SHP77 treated with DMSO at 0.1 percent for 48 hours (cell line): ENCODE results near the gene WDR74.
"Not testable (repeated sequence)": the region's sequence is repeated elsewhere in the genome, so short reads cannot be mapped to it uniquely, and the experiment has no call there.

Experiments
- DNase-seq: peaks from one replicate; lab custom pipeline; 2025; lab: John Stamatoyannopoulos, UW

The WDR74 gene

DNA sequence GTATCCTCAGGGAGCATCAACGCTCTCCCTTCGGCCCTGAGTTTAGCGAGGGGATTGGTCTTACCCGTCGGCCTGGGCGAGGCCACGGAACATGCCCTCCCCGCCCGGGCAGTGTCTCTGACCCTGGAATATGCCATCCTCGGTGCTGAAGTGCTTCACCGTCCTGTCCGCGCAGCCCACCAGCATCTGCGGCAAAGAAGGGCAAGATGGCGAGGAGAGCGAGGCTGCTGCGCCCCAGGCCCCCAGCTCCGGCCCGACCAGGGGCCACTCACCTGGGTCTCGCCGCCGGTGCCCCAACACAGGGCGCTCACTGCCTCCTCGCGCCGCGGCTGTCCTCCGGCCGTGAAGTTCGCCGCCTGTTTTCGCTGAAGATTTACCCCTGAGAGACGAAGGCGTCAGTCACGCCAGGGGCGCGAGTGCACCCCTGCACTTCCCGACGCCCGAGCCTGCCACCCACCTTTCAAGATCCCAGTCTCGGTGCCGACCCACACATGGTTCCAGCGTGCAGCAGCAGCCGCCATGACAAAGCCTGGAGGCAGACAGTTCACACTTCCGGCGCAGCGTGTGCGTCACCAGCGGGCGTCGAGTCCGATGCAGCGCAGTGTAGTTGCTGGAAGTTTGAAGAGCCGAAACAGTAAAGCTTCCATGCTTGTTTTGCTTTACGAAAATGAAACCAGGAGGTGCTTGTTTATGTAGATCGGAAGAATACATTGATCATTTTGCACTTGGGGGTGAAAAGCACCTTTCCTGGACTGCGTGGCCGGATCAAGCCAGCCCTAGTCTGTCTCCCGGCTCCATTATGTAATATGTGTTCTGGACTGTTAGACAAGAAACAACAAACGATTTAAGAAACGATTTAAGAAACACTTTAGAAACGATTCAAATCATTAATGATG, at the start of gene WDR74:
TSS of gene WDR74 (minus strand) at position 541 of the 896 bp plus-strand sequence. CDS start at position 521, 20 bp downstream.
- peak; percentile 66 for DNase-seq

DNA sequence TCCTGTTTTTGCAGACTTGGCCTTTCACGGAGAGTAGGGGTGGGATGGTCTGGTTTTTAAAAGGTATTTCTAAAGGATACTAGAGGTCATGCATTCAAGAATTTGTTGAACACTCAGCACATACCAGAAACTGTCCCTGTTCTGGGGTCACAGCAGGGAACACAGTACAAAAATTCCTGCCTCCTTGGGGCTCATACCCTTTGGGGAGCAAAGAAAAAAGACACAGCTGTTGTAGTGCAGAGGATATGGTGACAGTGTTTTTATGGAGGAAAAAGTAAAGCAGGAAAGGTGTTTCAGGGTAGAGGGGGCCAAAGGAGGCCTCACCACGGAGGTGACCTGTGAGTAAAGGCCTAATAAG, 49.7 kb upstream of the WDR74 start:
- no peak for DNase-seq

DNA sequence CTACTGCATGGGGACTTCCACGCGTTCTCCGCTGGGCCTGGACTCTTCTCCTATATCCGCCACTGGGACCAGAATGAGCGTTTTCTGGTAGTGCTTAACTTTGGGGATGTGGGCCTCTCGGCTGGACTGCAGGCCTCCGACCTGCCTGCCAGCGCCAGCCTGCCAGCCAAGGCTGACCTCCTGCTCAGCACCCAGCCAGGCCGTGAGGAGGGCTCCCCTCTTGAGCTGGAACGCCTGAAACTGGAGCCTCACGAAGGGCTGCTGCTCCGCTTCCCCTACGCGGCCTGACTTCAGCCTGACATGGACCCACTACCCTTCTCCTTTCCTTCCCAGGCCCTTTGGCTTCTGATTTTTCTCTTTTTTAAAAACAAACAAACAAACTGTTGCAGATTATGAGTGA, 49.0 kb upstream of the WDR74 start:
- no peak for DNase-seq

DNA sequence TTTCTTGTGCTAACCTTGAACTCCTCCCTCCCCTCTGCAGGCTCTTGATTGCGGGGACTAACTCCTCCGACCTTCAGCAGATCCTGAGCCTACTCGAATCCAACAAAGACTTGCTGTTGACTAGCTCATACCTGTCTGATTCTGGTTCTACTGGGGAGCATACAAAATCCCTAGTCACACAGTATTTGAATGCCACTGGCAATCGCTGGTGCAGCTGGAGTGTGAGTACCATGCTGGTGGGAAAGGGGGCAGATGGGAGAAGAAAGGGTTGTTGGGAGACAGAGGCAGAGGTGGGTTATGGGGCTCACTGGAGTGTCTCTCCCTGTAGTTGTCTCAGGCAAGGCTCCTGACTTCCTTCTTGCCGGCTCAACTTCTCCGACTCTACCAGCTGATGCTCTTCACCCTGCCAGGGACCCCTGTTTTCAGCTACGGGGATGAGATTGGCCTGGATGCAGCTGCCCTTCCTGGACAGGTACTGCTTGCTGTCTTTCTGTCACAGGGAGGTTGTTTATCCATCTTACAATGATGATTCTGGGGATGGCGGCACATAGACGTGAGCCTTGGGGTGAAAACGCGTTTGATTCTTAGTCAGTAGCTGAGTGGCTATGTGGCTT, 45.9 kb upstream of the WDR74 start:
- DNase-seq, result no peak

DNA sequence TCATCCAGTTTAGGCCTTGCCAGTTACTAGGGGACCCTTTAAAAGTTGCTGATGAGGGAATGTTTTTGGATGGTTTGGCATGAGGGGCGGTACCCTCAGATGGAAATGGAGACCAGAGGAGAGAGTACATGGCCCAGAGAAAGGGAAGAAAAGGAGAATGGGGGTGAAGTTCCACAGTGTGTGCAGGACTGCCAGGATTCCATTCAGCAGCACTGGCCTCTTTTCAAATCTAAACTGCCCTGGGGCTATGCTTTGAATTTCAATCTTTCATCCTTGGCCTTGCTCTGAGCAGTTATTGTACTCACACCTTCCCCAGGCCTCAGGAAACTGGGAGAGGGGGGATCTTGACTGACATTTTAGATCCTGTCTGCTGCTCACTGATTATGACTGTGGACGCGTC, 44.3 kb upstream of the WDR74 start:
- no peak for DNase-seq

DNA sequence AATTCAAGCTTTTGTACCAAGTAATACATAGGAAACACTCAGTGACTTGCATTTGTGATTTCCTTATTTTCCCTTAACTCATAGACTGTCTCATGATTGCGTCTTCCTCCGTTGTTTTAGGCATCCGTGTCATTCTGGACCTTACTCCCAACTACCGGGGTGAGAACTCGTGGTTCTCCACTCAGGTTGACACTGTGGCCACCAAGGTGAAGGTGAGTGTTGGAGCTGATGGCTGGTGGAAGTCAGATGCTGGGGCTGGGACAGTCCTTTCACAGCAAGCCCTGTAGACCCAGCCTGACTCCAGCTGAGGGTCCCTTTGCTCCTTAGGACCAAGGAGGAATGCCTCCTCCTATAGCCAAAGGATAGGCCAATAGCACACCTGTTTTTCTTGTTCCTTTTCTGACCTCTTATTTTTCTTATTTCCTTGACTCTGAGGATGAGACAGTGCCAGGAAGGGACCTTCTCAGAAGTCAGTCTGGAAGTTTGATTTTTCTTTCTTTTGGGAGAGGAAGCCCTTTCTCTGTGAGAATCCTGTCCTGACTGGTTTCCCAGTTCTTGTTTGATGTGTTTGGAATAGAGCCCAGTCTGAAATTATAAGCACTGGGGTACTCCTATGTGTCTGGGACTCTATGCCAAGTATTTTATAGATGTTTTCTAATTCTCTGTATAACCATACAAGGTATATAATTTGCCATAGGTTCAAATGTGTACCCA, 43.6 kb upstream of the WDR74 start:
- DNase-seq, result no peak

DNA sequence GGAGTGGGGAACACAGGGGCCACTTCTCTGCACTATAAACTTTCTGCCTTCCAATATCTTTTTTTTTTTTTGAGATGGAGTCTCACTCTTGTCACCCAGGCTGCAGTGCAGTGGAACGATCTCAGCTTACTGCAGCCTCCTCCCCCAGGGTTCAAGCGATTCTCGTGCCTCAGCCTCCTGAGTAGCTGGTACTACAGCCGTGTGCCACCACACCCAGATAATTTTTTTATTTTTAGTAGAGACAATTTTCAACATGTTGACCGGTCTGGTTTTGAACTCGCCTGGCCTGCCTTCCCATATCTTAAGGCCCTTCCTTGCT, 43.0 kb upstream of the WDR74 start:
- no peak for DNase-seq

DNA sequence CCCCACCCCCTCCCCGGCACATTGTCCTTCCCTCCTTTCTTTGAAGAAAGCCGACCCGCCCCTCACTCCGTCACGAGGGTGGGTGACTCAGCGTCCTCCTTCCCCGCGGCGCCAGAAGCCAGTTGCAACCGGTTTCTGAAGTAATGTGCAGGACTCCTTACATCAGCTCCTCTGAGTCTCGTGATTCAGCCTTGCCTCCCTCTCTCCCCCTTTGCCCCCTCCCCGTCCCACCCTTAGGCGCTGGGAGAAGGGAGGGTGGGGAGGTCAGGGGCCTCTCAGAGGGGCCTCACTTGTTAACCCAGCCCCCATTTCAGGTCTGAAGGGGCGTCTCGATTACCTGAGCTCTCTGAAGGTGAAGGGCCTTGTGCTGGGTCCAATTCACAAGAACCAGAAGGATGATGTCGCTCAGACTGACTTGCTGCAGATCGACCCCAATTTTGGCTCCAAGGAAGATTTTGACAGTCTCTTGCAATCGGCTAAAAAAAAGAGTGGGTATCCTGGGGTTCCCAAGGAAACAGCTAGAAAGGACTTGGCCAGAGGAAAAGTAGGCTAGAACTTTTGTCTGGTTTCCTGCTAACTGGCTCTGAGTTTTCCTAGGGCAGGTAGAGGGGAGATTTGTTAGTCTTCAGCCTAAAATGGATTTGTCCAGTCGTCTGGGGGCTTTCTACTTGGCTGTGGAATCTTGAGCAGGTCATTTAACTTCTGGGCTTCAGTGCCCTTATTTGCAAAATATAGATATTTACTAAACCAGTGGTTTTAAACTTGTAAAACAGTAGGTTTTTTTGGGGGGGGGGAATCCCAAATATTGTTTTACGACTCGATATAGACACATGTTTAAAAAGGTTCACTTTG, 42.4 kb upstream of the WDR74 start:
- DNase-seq, result peak; percentile 51

DNA sequence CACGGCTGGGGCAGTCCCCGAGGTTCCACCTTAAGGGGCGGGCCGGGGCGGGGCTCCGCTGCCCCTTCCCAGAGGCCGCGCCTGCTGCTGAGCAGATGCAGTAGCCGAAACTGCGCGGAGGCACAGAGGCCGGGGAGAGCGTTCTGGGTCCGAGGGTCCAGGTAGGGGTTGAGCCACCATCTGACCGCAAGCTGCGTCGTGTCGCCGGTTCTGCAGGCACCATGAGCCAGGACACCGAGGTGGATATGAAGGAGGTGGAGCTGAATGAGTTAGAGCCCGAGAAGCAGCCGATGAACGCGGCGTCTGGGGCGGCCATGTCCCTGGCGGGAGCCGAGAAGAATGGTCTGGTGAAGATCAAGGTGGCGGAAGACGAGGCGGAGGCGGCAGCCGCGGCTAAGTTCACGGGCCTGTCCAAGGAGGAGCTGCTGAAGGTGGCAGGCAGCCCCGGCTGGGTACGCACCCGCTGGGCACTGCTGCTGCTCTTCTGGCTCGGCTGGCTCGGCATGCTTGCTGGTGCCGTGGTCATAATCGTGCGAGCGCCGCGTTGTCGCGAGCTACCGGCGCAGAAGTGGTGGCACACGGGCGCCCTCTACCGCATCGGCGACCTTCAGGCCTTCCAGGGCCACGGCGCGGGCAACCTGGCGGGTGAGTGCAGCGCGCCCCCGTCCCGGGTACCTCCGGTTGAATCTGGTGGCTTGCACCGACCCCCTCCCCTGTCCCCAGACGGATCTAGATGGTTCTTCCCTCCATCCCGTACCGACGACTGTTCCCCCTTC, 41.6 kb upstream of the WDR74 start, which contains the start of gene SLC3A2:
TSS of gene SLC3A2 (plus strand) at position 94 of the 776 bp plus-strand sequence. CDS start at position 222, 128 bp downstream.
- DNase-seq, result peak; percentile 51

DNA sequence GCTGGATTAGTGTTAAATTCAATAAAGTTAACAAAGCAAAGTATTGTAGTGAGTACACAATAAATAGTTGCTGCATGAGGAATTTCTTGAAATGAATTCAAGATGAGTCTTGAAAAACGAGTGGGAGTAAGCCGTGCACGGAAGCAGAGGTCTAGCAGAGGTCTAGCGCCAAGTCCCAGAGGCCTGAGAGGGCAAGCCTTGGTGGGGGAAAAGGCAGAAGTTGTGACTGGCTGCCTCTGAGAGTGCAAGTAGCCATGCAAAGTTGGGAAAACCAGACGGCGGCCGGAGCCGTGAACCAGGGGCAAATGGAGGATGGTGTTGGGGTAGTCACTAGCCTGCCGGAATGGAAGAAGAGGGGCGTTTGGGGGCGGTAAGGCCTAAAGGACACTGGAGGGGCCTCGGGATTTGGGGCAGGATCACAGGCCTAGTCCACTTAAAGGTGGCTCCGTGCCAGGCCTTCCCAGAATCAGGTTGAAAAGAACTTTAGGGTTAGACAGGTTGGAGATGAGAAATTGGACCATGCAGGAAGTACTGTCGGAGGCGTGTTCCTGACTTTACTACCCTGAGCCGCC, 40.9 kb upstream of the WDR74 start:
- DNase-seq, result no peak

DNA sequence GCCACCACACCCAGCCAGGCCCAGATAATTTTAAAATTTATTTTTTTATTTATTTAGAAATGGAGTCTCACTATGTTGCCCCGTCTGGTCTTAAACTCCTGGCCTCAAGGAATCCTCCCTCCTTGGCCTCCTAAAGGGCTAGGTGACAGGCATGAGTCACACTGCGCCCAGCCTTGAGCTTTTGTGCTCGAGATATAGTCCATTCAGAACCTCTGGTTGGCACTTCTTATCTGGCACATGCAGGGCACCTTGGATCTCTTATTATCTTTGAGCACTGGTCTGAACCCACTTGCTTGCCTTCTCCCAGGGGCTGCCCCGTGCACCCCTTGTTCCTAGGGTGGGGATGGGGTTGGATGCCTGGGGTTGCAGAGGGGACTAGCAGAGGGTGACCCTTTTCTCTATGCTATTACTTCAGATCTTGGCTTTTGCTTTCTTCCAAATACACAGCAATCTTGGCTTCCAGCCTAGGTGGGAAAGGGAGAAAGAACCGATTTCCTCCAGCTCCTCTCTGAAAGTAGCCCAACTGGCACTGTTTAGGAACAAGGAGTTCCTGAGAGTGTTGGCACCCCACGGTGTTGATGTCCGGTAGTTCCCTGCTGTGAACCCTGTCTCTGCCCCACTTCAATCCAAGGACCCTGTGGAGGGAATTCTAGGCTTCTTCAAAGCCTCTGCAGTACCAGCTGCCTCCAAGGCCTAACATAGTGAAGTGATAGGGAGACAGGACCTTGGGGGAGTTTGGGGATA, 40.0 kb upstream of the WDR74 start:
- DNase-seq, result no peak

DNA sequence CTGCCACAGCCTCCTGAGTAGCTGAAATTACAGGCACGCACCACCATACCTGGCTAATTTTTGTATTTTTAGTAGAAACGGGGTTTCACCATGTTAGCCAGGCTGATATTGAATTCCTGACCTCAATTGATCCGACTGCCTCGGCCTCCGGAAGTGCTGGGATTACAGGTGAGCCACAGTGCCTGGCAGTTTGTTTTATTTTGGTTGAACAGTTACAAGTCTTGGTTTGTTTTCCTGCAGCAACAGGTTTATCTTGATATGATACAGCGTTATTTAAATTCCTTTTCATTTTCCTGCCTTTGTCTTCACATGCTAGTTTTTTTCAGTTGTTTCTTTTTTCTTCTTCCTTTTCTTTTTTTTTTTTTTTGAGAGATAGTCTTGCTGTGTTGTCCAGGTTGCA, 37.3 kb upstream of the WDR74 start:
- no peak for DNase-seq

DNA sequence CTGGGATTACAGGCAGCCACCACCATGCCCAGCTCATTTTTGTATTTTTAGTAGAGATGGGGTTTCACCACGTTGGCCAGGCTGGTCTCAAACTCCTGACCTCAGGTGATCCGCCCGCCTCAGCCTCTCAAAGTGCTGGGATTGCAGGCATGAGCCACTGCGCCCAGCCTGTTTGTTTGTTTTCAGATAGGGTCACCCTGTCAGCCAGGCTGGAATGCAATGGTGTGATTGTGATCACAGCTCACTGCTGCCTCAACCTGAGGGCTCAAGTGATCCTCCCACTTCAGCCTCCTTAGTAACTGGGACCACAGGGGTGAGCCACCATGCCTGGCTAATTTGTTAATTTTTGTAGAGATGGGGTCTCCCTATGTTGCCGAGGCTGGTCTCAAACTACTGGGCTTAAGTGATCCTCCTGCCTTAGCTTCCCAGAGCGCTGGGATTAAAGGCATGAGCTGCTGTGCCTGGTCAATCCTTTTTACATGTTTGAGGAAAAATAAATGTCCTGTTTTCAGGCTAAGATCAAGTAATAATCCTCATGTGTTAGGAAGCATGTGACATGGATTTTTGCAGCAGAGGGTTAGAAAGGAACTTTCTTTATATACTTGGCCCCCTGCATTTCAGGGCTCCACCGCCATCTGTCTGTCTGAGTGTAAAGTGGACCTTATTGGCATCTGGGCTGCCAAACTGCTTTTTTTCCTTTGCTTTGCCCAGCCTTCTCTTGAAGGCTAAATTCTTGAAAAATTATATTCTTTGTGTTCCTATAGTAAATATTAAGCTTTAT, 36.5 kb upstream of the WDR74 start:
- DNase-seq, result no peak

DNA sequence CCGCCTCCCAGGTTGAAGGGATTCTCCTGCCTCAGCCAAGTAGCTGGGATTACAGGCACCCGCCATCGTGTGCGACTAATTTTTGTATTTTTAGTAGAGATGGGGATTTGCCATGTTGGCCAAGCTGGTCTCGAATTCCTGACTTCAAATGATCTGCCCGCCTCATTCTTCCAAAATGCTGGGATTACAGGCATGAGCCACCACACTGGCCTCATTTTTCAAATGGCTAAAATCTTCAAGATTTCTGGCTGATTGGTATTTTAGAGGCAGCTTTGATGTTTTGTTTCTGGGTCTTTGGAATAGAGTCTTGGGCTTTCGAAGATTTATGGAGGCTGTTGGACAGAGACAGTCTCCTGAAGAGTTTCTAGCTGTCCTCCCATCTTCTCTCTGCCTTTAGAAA, 35.5 kb upstream of the WDR74 start:
- no peak for DNase-seq

DNA sequence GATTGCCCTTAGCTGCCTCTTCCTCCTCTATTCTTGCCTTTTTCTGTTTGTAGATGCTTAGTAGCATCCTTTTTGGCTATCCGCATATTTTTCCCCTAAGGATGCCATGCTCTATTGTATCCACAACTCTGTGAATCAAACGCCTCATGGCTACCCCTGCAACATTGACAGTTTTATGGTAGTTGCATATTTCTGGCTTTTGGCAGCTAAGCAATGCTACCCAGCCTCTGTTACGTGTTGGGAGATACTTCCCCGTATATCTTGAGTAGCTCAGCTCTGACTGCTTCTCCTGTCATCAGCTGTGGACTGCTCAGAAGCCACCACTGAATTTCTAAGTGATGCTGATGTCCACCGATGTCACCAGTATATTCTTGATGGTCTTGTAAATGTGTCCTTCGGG, 26.2 kb upstream of the WDR74 start:
- DNase-seq, result no peak

DNA sequence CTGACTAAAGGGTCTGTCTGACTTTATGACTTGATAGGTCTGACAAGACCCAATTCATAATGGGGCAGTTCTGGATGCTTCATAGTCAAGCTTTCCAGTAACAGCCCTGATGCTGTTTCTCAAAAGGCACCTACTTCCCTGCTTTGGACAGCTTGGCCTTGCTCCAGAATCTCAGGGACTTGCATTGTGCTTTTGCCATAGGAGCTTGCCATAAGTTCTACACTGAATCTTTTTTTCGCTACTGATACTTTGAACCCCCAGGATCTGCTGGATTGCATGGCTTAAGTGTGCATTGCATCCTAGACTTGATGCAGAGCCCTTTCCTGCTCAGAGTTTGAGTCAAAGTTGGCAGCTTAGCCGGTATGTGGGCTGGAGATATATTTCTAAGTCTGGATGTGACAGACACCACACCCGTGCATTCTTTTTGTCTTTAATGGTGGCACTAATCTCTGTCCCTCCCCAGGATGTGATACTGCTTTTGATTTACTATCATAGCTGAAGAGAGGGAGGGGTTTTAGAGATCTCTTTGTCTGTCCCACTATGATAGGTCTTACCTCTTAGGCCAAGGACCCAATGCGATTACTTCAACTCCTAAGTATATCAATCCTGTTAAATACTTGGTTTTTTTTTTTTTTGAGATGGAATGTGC, 24.4 kb upstream of the WDR74 start:
- DNase-seq, result no peak

DNA sequence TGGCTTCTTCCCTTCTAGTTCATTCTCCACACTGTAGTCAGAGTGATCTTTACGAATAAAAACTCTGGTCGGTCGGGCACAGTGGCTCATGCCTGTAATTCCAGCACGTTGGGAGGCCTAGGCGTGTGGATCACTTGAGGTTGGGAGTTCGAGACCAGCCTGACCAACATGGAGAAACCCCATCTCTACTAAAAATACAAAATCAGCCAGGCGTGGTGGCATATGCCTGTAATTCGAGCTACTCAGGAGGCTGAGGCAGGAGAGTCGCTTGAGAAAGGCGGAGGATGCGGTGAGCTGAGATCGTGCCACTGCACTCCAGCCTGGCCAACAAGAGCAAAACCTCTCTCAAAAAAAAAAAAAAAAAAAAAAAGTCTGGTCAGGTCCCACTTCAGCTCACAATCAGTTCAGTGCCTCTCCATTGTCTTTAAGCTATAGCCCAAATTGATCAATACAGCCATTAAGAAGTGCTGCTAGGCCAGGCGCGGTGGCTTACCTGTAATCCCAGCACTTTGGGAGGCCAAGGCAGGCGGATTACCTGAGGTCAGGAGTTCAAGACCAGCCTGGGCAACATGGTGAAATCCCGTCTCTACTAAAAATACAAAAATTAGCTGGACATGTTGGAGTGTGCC, 22.3 kb upstream of the WDR74 start:
- DNase-seq, result not testable (repeated sequence)

DNA sequence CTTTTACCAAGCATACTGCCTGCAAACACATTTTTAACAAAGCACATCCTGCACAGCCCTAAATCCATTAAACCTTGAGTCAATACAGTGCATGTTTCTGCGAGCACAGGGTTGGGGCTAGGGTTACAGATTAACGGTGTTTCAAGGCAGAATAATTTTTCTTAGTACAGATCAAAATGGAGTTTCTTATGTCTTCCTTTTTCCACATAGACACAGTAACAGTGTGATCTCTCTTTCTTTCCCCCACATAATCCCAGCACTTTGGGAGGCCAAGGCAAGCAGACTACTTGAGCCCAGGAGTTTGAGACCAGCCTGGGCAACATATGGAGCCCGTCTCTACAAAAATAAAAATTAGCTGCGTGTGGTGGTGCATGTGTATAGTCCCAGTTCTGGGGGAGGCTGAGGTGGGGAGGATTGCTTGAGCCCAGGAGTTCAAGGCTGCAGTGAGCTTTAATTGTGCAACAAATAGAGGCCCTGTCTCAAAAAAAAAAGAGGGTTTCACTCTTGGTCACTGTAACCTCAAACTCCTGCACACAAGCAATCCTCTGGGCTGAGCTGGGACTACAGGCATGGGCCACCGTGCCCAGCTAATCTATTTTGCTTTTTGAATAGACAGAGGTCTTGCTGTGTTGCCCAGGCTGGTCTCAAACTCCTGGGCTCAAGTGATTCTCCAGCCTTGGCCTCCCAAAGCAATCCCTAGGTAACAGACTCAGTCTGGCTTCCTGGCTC, 21.6 kb upstream of the WDR74 start:
- no peak for DNase-seq
